DMS53 treated with DMSO at 0.1 percent for 48 hours (cell line): ENCODE results near the gene PLCL2.
"Not testable (repeated sequence)": the region's sequence is repeated elsewhere in the genome, so short reads cannot be mapped to it uniquely, and the experiment has no call there.

Source experiments
- DNase-seq: peaks from one replicate; lab custom pipeline; 2025; ENCODE audit not compliant: unreplicated experiment; lab: John Stamatoyannopoulos, UW

PLCL2 gene

GRCh38 chr3:16950282-16950681, 65.5 kb downstream of the PLCL2 start:
- no peak for DNase-seq

GRCh38 chr3:16950845-16951244, 66.1 kb downstream of the PLCL2 start:
- no peak for DNase-seq

DNA sequence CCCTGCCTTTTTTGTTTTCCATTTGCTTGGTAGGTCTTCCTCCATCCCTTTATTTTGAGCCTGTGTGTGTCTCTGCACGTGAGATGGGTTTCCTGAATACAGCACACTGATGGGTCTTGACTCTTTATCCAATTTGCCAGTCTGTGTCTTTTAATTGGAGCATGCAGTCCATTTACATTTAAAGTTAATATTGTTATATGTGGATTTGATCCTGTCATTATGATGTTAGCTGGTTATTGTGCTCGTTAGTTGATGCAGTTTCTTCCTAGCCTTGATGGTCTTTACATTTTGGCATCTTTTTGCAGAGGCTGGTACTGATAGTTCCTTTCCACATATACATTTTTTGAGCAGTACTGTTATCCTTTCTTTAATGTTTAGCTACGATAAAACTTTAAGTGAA, 73.1 kb downstream of the PLCL2 start:
- not testable (repeated sequence) for DNase-seq

- no peak for DNase-seq
Observed at GRCh38 chr3:16960125-16960524, 75.4 kb downstream of the PLCL2 start.

DNA sequence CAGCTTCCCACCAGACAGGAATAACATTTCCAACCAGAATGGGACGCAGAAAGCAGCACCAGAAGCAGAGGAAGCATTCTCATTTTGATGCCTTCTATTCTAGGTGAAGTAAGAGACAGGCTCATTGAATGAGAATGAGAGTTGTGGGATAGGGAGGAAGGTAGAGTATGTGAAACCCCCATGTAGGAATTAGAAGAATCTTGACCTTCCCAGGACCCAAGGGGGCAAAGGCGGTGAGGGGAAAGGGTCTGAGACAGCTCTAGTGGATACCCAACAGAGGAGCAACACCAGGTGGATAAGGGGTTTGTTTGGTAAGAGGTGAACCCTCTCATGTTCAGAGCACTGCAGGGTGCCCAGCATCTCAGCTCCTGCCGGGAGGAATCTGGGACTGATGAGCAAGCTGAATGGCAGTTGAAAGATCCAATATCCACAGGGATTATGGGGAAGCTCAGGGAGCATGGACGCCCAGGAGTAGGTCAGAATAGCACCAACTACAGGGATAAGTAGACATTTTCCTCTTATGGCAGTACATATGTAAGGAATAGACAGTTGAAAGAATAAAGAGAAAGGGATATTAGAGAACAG, 77.0 kb downstream of the PLCL2 start:
- no peak for DNase-seq

- no peak for DNase-seq
Observed at GRCh38 chr3:16975083-16975482, 90.3 kb downstream of the PLCL2 start.

GRCh38 chr3:16978234-16978920, 93.6 kb downstream of the PLCL2 start:
- DNase-seq = no peak

DNA sequence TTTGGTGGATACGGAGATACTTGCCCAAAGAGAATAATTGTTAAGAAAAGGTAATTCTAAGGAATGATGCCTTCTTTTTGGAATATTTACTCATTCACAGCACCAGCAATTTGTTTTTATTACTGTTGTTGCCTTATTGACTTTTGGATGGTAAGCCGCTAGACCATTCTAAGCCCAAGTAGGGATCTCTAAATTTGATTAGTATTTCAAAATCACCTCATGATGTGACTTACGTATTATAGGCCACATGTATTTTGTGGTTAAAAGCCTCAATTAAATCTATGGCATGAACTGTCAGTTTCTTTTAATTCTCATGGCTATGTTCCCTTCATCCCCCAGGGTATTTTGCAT, 94.1 kb downstream of the PLCL2 start:
- no peak for DNase-seq

GRCh38 chr3:16979769-16980515, 95.2 kb downstream of the PLCL2 start:
- not testable (repeated sequence) for DNase-seq

DNA sequence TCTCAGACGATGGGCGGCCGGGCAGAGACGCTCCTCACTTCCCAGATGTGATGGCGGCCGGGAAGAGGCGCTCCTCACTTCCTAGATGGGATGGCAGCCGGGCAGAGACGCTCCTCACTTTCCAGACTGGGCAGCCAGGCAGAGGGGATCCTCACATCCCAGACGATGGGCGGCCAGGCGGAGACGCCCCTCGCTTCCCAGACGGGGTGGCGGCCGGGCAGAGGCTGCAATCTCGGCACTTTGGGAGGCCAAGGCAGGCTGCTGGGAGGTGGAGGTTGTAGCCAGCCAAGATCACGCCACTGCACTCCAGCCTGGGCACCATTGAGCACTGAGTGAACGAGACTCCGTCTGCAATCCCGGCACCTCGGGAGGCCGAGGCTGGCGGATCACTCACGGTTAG, 95.8 kb downstream of the PLCL2 start:
- DNase-seq = not testable (repeated sequence)

DNA sequence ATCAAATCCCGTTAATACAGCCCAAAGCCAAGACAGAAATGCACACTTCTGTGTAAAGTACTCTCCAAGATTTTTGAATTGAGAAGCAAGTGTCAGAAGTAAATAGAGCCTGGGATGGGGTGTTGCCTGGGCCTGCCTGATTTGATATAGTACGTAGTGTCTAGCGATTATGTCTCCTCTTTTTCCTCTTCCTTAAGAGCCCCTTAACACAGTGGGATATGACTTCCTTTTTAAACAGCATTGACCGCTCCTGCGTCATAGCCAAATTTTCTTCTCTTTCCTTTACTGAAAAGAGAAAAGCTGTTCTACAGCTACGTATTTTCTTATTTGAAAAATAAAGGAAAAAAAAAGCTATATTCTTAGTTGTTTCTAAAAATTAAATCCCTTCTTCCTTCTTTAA, 97.7 kb downstream of the PLCL2 start:
- no peak for DNase-seq

DNA sequence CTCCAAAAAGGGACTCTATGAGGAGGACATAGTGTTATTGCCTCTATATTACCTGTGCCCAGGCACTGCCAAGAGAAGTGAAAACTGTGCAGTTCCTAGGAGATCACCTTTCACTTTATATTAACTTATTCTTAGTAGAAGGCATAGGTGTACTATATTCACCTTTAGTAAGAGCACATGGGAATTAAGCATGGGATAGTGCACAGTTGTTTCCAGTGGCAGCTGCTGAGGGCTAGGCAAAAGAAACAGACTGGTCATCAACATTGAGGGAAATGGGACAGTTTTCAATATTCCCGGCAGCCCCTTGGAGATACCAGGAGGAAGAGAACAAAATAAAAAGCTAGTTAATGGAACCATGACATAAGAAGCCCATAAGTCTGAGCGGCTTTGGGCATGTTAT, 100.9 kb downstream of the PLCL2 start:
- DNase-seq = no peak

DNA sequence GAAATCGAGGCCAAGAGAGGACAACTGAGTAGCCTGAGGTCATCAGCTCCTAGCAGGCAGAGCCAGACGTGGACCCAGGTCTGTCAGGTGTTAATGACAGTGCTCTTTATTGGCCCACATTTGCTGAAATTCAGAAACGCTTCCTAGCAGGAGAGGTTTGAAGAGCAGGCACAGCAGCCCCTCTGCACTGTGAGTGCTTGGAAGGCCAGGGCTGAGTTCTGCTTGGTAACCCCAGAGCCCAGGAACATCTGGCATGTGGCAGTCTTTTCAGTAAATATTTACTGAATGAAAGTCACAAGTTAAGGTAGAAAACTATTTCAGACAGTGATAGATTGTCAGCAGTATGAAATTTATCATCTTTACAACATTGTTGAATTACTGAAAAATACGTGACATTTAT, 102.4 kb downstream of the PLCL2 start:
- DNase-seq = no peak

DNA sequence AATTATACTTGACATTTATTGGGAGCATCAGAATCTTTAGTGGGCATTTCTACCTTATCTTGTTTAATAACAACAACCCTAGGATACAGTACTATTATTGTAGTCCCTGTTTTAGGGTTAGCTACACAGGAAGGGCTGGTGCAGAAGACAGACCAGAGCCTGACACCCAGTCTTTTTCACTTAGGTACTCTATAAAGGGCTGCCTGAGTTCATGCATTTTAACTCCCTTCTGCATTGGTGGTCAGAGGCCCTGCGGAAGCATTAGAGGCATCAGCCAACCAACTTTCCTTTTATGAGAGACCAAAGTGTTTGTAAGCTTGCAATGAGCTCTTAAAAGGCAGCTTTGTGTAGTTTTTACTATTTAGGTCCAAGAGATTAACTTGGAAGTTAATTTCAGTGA, 105.4 kb downstream of the PLCL2 start:
- DNase-seq = no peak

DNA sequence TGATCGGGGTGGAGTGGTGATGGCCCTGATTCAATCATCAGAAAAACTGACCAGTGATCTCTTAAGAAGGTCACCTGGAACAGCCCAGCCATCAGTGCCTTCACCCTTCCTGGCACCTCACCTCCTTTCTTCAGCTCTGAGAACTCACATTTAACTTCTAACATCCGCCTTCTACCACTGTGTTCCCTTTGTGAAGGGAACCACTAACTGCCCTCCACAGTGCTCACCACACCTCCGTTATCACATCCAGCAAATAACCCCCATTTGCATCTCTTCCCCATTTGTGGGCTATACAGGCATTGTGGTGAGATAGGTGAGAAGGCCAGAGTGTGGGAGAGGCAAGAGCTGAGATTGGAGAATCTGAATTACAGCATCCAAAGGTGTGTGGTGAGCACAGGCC, 107.4 kb downstream of the PLCL2 start:
- no peak for DNase-seq

DNA sequence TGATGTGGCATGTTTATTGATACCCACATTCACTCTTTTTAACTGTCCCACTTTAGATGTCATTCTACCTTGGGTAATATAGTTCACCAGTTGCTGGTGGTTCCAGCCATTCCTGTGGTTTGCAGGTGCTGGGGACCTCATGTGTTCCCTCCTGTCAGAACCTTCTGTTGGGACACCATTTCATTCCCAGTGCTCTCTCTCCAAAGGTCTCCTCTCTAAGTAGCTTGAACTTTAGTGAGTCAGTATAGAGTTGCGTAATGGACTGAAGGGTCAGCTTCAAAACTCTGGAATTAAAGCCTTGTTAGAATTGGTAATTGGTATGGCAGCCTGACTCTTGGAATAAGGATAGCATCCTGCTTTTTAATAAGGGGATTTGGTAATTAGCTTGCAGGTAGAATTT, 108.5 kb downstream of the PLCL2 start:
- no peak for DNase-seq

- DNase-seq = peak; percentile 44
Observed at GRCh38 chr3:16994854-16995525, 110.2 kb downstream of the PLCL2 start.

GRCh38 chr3:16995601-16996000, 110.8 kb downstream of the PLCL2 start:
- no peak for DNase-seq

GRCh38 chr3:16998236-16998923, 113.6 kb downstream of the PLCL2 start:
- no peak for DNase-seq

DNA sequence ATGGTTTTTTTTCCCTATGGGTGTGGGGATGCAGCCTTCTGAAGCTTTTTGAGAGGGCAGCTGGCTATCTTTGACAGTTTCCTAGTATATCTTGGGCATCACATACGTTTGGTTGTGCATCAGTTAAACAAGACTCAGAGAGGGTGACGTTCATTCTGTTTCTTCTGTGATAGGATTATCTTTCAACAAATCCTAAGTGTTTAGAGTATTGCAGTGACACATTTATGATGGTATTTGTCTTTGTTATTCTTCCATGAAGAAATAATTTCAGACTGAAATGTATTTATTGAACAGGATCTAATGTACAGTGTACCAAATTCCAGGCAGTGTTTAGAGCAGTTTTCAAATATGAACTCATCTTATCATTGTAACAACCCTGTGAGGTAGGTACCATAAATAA, 114.4 kb downstream of the PLCL2 start:
- DNase-seq = no peak

DNA sequence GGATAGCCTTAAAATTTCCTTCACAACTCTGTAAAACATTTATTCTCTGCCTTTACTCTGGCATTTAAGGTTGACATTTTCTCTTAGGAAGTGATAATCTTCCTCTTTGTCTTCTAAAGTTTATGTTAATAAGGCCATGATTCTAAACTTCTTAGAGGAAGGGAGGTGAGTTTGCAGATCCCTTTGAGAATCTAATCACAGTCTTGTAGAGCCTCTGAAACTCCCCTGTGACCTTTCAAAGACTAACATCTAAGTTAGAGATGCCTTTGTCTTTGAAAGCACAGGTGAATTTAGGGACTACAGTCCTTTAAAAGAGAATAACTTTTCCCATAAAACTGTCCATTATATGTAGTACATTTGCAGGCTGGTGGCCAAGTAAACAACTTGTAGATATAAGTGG, 115.1 kb downstream of the PLCL2 start:
- no peak for DNase-seq
